ENCODE measurements around the gene FUNDC1. TPM values are rescaled to one million over a fixed set of nuclear protein-coding genes. Genes with fewer than 3 reads are reported as not detected.

Gene FUNDC1
- total RNA-seq, 1 donor from 2014 or later, result 26.4 TPM

DNA sequence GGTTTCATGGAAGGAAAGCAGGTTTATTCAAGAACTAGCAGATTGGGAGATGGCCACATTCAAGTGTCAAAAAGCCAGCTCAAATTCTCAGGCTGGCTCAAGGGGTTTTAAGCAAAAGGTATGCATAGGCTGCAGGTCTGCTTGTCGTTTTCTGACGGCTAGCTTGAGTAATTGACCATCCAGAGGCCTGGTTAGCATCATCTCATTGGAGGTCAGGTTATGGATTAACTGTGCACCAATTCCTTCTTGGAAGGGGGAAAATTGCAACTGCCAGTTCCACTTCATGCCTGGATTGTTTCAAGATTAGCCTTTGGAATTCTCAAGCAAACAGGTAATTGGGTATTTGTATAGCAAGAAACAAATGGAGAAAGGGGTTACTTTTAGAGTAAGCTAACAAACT lies 62.1 kb downstream of the FUNDC1 start:
- DNase-seq (ENCODE audit: low spot score), result no peak

DNA sequence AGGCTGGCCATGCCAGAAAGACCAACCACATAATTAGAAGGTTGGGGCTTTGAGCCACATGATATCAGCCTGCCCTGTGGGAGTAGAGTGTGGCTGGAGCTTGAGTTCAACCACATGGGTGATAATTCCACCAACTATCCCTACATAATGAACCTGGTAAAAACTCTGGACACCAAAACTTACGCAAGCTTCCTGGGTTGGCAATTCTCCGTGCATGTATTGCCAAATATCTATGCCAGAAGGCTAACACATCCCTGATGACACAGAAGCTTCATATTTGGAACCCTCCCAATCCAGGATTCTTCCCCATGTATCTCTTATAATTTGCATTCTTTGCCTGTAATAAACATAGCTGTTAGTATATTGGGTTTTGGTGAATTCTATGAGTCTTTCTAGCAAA lies 68.2 kb downstream of the FUNDC1 start:
- DNase-seq (ENCODE audit: low spot score), result no peak

Other genes with a start within 250 kb of the FUNDC1 start
- gene EFHC2, start 199.2 kb downstream of the FUNDC1 start, total RNA-seq, result 3.7 TPM

Measured in mucosa of gallbladder (tissue), 1 donor.